GM12873 (cell line): ENCODE measurements around the gene THAP7.

ENCODE experiments used
- CTCF ChIP-seq: IDR thresholded peaks from 2 replicates; pipeline ENCODE4 v1.5.1; 2012; ENCODE audit warnings: low read depth, mild to moderate bottlenecking, moderate library complexity, low read length, control low read depth; ENCODE audit not compliant: insufficient read depth; ENCODE audit errors: missing control alignments

THAP7 gene

GRCh38 chr22:20974336-20974955, 27.5 kb downstream of the THAP7 start:
- no peak for TF ChIP-seq CTCF

- no peak for TF ChIP-seq CTCF
Measured at GRCh38 chr22:20973634-20974286, 28.2 kb downstream of the THAP7 start.

DNA sequence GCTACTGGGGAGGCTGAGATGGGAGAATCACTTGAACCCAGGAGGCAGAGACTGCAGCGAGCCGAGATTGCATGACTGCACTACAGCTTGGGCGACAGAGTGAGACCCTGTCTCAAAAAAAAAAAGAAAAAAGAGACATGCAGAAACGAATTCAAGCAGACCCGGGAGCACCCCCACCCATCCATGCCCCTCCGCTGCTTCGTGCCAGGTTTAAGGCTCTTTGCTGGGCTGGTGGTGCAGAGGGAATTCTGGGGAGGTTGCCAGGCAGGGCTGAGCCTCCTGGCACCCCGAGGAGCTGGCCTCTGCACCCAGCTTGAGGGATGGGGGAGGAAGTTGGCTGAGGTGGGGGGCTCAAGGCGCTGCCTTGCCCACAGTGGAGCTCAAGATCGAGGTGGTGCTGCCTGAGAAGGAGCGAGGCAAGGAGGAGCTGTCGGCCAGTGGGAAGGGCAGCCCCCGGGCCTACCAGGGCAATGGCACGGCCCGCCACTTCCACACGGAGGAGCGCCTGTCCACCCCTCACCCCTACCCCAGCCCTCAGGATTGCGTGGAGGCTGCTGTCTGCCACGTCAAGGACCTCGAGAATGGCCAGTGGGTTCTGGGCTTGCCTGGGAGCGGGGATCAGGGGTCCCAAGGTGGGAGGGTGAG, 28.9 kb downstream of the THAP7 start:
- no peak for TF ChIP-seq CTCF

GRCh38 chr22:20970939-20971657, 30.8 kb downstream of the THAP7 start:
- TF ChIP-seq CTCF: no peak

GRCh38 chr22:20968281-20968977, 33.5 kb downstream of the THAP7 start:
- no peak for TF ChIP-seq CTCF

DNA sequence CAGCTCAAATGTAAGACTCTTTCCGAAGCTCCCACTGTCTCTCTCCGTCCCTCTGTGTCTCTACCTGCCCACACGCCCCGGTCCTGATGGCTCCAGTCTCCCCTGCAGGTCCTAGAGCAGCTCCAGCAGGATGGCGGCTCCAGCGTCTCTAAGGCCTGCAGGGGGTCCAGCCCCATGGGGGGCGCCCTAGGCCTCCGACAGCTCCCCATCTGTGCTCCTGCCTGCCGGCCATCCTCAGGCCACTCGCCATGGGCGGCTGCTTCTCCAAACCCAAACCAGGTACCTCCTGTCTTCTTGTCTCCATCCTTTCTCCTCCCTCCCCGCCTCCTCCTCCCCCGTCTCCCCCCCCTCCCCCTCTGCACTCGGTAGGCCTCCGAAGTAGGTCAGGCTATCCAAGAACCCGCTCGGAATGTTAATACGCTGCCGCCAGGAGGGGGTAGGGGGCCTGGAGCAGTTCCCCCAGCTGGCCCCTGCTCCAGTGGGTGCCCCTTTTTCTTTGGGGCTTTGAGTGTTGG, 34.2 kb downstream of the THAP7 start:
- no peak for TF ChIP-seq CTCF
